NCI-H128 (cell line): ENCODE data around the gene ZBTB4.
A peak's percentile ranks its signal among the peaks of the same experiment; 100 is the strongest.
"Not testable (repeated sequence)": the region's sequence is repeated elsewhere in the genome, so short reads cannot be mapped to it uniquely, and the experiment has no call there.

Source experiments
- DNase-seq: peaks from one replicate; lab custom pipeline; 2025; ENCODE audit not compliant: unreplicated experiment; lab: John Stamatoyannopoulos, UW

The ZBTB4 gene

GRCh38 chr17:7474767-7475166 is 4.7 kb downstream of the ZBTB4 start:
- not testable (repeated sequence) for DNase-seq

DNA sequence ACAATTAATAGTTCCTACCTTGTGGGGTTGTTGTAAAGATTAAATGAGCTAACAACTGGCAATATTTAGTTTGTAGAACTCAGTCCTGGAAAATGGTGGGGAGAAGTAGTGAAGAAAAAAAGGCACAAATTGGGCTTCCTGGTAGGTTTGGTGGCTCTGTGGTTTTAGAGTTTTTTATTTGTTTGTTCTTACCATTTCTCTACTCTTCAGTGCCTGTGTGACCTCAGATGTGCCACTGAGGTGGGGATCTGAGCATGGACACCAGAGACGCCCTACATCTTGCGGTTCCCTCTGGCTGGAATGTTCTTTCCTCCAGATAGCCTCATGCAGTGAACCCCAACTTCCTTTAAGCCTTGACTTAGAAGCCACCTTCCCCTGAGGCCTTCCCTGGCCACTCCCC is 7.7 kb downstream of the ZBTB4 start:
- no peak for DNase-seq

- DNase-seq: not testable (repeated sequence)
Measured at GRCh38 chr17:7470457-7470973, 8.9 kb downstream of the ZBTB4 start.

DNA sequence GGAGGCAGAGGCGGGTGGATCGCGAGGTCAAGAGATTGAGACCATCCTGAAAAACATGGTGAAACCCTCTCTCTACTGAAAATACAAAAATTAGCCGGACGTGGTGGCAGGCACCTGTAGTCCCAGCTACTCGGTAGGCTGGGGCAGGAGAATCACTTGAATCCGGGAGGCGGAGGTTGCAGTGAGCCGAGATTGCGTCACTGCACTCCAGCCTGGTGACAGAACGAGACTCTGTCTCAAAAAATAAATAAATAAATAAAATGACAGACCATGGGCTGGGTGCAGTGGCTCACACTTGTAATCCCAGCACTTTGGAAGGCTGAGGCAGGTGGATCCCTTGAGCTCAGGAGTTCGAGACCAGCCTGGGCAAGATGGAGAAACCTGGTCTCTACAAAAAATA is 9.6 kb downstream of the ZBTB4 start:
- not testable (repeated sequence) for DNase-seq

GRCh38 chr17:7468804-7469389 is 10.5 kb downstream of the ZBTB4 start:
- DNase-seq: no peak

DNA sequence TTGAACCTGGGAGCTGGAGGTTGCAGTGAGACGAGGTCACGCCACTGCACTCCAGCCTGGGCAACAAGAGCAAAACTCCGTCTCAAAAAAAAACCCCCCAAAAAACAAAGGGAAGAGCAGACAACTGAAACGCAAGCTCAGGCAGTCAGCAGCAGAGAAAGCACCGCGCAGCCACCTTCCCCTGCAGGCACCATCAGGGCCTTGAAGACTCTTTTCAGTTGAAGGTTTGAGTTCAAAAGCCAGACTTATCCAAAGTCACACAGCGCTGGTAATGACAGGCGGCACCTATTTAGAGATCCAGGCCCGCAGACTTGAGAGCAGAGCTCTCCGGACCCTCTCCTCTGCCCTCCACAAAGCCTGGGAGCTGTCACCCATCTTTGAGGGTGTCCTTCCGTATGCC is 11.1 kb downstream of the ZBTB4 start:
- DNase-seq: no peak

GRCh38 chr17:7467498-7467897 is 11.9 kb downstream of the ZBTB4 start:
- DNase-seq: no peak

GRCh38 chr17:7466639-7467341 is 12.6 kb downstream of the ZBTB4 start:
- DNase-seq: no peak

GRCh38 chr17:7466318-7466638 is 13.2 kb downstream of the ZBTB4 start:
- no peak for DNase-seq

- no peak for DNase-seq
Measured at GRCh38 chr17:7465597-7466275, 13.7 kb downstream of the ZBTB4 start.

- DNase-seq: no peak
Measured at GRCh38 chr17:7464081-7464480, 15.3 kb downstream of the ZBTB4 start.

DNA sequence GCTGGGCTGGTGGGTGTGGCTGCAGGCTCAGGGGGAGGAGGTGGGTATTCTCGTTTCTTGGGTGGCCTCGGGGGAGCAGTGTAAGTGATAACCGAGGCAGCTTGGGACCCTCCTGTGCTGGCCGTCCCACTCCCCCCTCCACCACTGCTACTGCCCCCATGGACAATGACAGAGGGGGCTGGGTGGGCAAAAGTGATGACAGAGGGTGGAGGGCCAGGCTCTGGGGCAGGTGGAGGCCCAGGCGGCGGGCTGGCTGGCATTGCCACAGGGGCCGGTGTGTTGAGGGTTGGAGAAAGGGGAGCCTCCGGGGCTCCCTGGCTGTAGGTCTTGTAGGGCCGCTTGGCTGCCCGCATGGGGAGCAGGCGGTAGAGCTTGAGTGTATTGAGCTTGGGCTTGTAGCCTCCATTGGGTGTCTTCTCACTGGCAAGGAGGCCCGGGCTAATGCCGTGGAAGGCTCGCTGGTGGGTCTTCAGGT is 16.0 kb downstream of the ZBTB4 start:
- no peak for DNase-seq

GRCh38 chr17:7462474-7463371 is 16.7 kb downstream of the ZBTB4 start:
- no peak for DNase-seq

DNA sequence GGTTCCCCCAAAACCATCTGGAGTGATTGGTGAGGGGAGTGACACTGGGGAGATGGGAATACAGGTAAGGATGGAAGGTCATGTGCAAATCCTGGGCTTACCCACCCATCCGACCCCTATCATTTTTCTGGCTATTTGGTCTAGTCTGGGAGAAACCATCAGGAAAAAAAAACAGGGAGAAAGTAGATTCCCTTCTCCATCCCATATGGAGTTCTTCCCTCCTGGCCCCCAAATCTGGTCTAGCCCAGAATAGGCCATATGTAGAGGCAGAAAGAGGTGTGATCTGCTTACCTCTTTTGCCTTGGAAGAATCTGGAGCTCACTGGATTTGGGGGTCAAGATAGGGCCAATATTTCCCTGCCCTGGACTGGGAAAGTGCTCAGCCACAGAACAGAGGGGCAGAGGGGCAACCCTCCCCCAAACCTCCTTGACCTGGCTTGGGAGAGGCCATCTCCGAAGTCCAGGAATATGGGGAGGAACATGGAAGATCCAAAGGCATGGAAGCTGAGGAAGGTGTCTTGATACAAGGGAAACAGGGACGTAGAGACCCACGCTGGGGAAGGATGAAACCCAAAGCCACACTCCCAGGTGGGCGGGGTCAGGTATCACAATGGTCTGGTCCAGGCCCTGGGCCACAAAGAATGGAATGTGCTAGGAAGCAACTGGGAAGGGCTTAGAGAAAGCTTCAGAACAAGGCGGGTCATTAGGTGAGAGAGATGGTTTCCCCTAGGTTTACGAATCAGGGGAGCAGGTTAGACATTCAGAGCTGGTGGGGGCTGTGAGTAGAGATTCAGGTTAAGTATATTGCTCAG is 18.4 kb downstream of the ZBTB4 start:
- DNase-seq: no peak

- DNase-seq: no peak
Measured at GRCh38 chr17:7459961-7460545, 19.4 kb downstream of the ZBTB4 start.

- DNase-seq: no peak
Measured at GRCh38 chr17:7448461-7448860, 31.0 kb downstream of the ZBTB4 start.

DNA sequence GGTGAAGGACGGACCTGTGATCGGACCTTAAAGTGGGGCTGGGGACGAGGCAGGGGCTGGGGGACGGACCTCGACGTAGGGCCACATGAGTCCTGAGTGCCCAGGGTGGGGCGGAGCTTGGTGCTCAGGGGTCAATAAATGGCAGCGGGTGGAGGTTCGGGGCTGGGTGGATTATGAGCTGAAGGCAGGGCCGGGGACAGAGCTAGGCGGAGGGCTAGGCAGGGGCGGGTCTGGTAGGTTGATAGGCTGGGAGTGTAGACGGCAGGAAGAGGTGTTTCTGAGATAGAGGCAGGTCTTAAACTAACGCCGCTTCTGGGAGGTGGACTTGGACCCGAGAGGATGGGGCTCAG is 33.8 kb downstream of the ZBTB4 start:
- no peak for DNase-seq

DNA sequence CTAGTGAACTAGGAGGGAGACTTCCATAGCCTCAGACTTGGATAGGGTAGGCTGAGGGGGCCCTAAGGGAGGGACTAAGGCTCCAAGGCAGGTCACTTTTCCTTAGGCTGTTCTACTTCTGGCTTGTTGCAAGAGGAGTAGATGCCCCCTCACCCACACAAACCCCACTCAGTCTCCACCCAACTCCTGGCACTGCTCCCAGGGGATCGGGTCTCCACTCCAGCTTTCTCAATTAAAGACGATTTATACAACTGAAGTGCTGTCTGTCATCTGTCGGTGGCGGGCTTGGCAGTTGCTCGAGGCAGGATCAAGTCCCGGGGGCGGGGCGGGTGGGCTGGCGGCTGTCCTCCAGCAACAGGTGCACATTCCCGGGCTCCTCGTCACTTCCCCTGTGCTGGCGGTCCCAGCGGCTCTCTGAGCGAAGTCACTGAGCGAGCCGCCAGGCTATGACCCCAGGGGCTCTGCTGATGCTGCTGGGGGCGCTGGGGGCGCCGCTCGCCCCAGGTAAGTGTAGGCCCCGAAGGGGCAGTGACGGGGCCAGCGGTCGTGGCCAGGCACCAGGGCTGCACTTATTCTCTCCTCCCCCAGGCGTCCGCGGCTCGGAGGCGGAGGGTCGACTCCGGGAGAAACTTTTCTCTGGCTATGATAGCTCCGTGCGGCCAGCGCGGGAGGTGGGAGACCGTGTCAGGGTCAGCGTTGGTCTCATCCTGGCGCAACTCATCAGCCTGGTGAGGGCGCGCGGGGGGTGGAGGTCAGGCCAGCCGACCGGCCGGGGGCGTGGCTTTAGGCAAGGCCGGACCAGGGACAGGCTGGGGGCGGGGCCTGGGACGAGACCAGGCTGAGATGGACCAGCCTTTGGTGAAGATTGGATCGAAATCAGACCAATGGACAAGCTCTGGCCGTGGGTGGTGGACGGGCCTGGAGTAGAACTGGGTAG is 34.5 kb downstream of the ZBTB4 start, which contains the start of gene CHRNB1:
CHRNB1 (plus strand) TSS at position 380 of the 937 bp plus-strand sequence; CDS start at position 447, 67 bp downstream.
- peak; percentile 12 for DNase-seq
